ENCODE results near the gene PLCH2. TPM values are rescaled to one million over a fixed set of nuclear protein-coding genes. Genes with fewer than 3 reads are reported as not detected.

The PLCH2 gene
- total and polyA plus RNA-seq, 9 of the 15 experiments (the other 6 are each of a cell fraction or from before 2014, with no cell fraction given), result 0.16 TPM; not detected in 8

- WGBS (ENCODE audit: insufficient coverage, low coverage, missing lambda C conversion rate), result 1% methylated on average over 28 of the region's 35 CpGs
- BruUV-seq (replicated peaks), result no TSS peak
- Histone ChIP-seq H3K36me3 (ENCODE audit: control insufficient read depth, insufficient read depth, low read length) (no peaks in the 10 kb centered on the region), H3K4me2 (ENCODE audit: insufficient read depth, low read length) (no peak overlapping the region), H3K9me1 (ENCODE audit: control insufficient read depth, insufficient read depth, low read length) (peaks cover 3% of the 10 kb centered on the region), H3K79me2 (ENCODE audit: control insufficient read depth, insufficient read depth, low read length) (no peaks in the 10 kb centered on the region), H3K27ac (ENCODE audit: extremely low read depth, low read depth, low read length) (no peak overlapping the region), H3K9ac (ENCODE audit: insufficient read depth in 1 of 2, low read depth in 2 of 2, low read length in 2 of 2) (no peak overlapping the region; a peak in 1 of 4 replicates), H3K4me1 (replicated peaks in 1 of 2; ENCODE audit: control insufficient read depth in 2 of 2, insufficient read depth in 2 of 2, low read length in 2 of 2) (peaks cover 0 to 95% of the 10 kb centered on the region in 2 experiments; a peak in 2 of 5 replicates), H2AFZ (ENCODE audit: low read depth, low read length) (no peak overlapping the region), H3K4me3 (no peak overlapping the region), H3K27me3 (ENCODE audit: control insufficient read depth in 2 of 2, insufficient read depth in 2 of 2, low read length in 2 of 2) (peaks cover 3 to 66% of the 10 kb centered on the region in 2 experiments; a peak in 3 of 5 replicates), H4K20me1 (replicated peaks; ENCODE audit: control insufficient read depth, insufficient read depth, low read length) (peaks cover 32% of the 10 kb centered on the region), H3K9me3 (replicated peaks; ENCODE audit: control insufficient read depth, insufficient read depth, low read depth, low read length) (no peaks in the 10 kb centered on the region)
- intact Hi-C loops (cut with micrococcal nuclease) (no loop called here), in situ Hi-C loops (cut with MboI) (no loop called here)
- no peak for FAIRE-seq
- peak in 2 of 4 experiments; percentile 37 to 46 for DNase-seq (ENCODE audit: extremely low read depth in 1 of 4, low spot score in 3 of 4)
- POLR2A ChIA-PET, result interaction anchor here (1.6 kb wide), 1 partner anchor 11 kb away, joined by 4 read pairs; no protein-coding TSS in a partner anchor
- CTCF ChIA-PET (ENCODE audit: low intra/inter-chr PET ratio), result no interaction called here
- ATAC-seq, result no peak
- TF ChIP-seq DEAF1 (CRISPR knock-in tag; IDR thresholded peaks at IDR 0.05) (no peak), POLR2AphosphoS2 (IDR thresholded peaks at IDR 0.05; ENCODE audit: low read length) (no peak), ZNF695 (CRISPR knock-in tag; IDR thresholded peaks at IDR 0.05) (no peak), CCAR2 (IDR thresholded peaks at IDR 0.05; ENCODE audit: low read depth, low read length) (no peak), ATF4 (CRISPR knock-in tag; IDR thresholded peaks at IDR 0.05) (no peak), NFE2 (IDR thresholded peaks at IDR 0.05; ENCODE audit: low read depth) (no peak), WHSC1 (IDR thresholded peaks at IDR 0.05; ENCODE audit: low read length) (no peak), ETV1 (tag; conservative IDR thresholded peaks at IDR 0.05; ENCODE audit: low read depth) (no peak), TBP (optimal IDR thresholded peaks at IDR 0.05; ENCODE audit: low read depth, low read length) (no peak), SREBF1 (IDR thresholded peaks at IDR 0.05; ENCODE audit: borderline replicate concordance, low read depth, low read length) (no peak), SRSF9 (IDR thresholded peaks at IDR 0.05; ENCODE audit: borderline replicate concordance, low read depth, low read length) (no peak), MAX (CRISPR knock-in tag; IDR thresholded peaks at IDR 0.05) (no peak), LCOR (CRISPR knock-in tag; IDR thresholded peaks at IDR 0.05) (no peak), TSHZ1 (CRISPR knock-in tag; IDR thresholded peaks at IDR 0.05) (no peak), ZSCAN32 (CRISPR knock-in tag; IDR thresholded peaks at IDR 0.05) (no peak), SNRNP70 (optimal IDR thresholded peaks at IDR 0.05; ENCODE audit: low read depth, low read length) (no peak)
Observed at GRCh38 chr1:2477791-2478499, 1.9 kb downstream of the PLCH2 start.
